Measurements from ENCODE around the gene CNPY4. TPM values are rescaled to one million over a fixed set of nuclear protein-coding genes. Genes with fewer than 3 reads are reported as not detected.

Gene CNPY4
- total and polyA plus RNA-seq, 10 of the 15 experiments (the other 5 are each of a cell fraction or from before 2014, with no cell fraction given): 2.5 to 9.2 (median 6.8) TPM

- ChIA-PET RAD21 (ENCODE audit: unreplicated experiment) (interaction anchor here (1.2 to 1.4 kb wide), 3 partner anchors 12 to 252 kb away, joined by 3 to 5 read pairs (median 4); partner anchors contain the start of gene GAL3ST4), SMC1A (ENCODE audit: uncharacterized antibody, unreplicated experiment) (interaction anchor here (1.2 to 1.3 kb wide), 2 partner anchors 29 to 34 kb away, joined by 3 to 4 read pairs; no protein-coding TSS in a partner anchor), CTCF (interaction anchor here (1.1 to 2.7 kb wide), 6 partner anchors 8 to 34 kb away, joined by 5 to 9 read pairs (median 6); partner anchors contain the start of gene GAL3ST4), POLR2A (interaction anchor here (0.5 to 2.3 kb wide), 6 partner anchors 12 to 200 kb away, joined by 3 to 8 read pairs (median 3); partner anchors contain the start of gene GAL3ST4)
- Histone ChIP-seq H3K27ac (ENCODE audit: control insufficient read depth, insufficient read depth) (no peak overlapping the region), H2AFZ (ENCODE audit: control insufficient read depth, low read depth, low read length) (no peak overlapping the region), H3K27me3 (replicated peaks in 1 of 2; ENCODE audit: control insufficient read depth in 2 of 2, insufficient read depth in 2 of 2, low read length in 1 of 2) (no peaks in the 10 kb centered on the region), H3K9me3 (replicated peaks; ENCODE audit: control insufficient read depth, insufficient read depth, low read length) (no peaks in the 10 kb centered on the region), H3K4me3 (no peak overlapping the region), H4K20me1 (ENCODE audit: control insufficient read depth, insufficient read depth) (no peaks in the 10 kb centered on the region), H3K36me3 (ENCODE audit: control insufficient read depth in 2 of 2, insufficient read depth in 2 of 2, low read length in 1 of 2) (peaks cover 0 to 15% of the 10 kb centered on the region in 2 experiments), H3K4me1 (ENCODE audit: control insufficient read depth, insufficient read depth, low read length) (peaks cover 13% of the 10 kb centered on the region; the same call in 1 of the 2 replicates), H3K79me2 (ENCODE audit: control insufficient read depth, insufficient read depth, low read length) (peaks cover 16% of the 10 kb centered on the region), H3K9ac (ENCODE audit: control insufficient read depth, insufficient read depth, low read length) (no peak overlapping the region), H3K4me2 (ENCODE audit: control insufficient read depth, insufficient read depth) (no peak overlapping the region)
- no peak for DNase-seq (ENCODE audit: low read depth, low spot score)
- ATAC-seq: no peak
- no peak for FAIRE-seq
- WGBS (ENCODE audit: insufficient coverage, insufficient replicate concordance, low lambda C conversion rate, missing lambda C conversion rate): 90% methylated on average over 20 of the region's 20 CpGs
- in situ Hi-C loops (cut with MboI) (no loop called here), intact Hi-C loops (cut with micrococcal nuclease; ENCODE audit: unreplicated experiment) (no loop called here)
- TF ChIP-seq SMARCA5 (IDR thresholded peaks at IDR 0.05) (peak; percentile 57), CHD2 (IDR thresholded peaks at IDR 0.05; ENCODE audit: borderline replicate concordance, low read depth, low read length) (no peak), ZNF207 (IDR thresholded peaks at IDR 0.05; ENCODE audit: borderline replicate concordance) (no peak)
- no TSS peak for BruUV-seq (replicated peaks)
Observed at GRCh38 chr7:100155553-100156317, 36.3 kb downstream of the CNPY4 start.

Data from GM12878 (cell line).